ENCODE results near the gene CXorf38.

The CXorf38 gene, protein sequence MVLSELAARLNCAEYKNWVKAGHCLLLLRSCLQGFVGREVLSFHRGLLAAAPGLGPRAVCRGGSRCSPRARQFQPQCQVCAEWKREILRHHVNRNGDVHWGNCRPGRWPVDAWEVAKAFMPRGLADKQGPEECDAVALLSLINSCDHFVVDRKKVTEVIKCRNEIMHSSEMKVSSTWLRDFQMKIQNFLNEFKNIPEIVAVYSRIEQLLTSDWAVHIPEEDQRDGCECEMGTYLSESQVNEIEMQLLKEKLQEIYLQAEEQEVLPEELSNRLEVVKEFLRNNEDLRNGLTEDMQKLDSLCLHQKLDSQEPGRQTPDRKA

DNA sequence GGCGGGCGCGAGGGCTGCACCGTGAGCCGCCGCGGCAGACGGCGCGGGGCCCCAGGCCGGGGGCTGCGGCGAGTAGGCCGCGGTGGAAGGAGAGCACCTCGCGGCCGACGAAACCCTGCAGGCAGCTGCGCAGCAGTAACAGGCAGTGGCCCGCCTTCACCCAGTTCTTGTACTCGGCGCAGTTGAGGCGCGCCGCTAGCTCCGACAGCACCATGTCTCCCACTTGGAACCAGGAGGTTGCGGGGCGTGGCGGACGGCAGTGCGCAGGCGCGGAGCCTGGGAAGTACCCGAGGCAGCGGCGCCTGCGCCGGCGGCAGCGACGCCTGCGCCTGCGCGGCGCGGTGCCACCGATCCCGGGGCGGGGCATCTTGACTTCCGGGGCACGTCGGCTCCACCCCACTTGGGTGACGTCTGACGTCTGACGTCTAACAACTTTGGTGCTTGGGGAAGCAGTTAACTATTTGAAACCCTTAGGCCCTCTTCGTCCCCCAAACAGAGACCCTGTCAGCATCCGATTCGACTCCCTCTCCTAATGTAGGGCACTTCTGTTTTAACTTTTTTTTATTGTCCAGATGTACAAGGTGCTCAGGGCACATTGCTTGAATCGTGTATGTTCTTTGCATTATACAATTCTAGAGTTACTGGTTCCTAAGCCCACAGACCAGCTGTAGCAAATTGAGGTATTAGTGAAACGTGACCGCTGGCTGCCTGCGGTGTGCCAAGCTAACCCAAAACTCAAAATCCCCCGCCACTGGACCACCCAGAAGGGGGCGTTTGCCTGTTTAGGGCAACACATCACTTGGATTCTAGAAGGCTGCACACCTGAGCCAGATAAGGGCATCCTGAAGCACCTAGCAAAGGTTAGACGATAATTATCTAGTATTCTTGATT lies at the start of gene CXorf38:
CXorf38 (minus strand) TSS at position 255 of the 891 bp plus-strand sequence; CDS start at position 214, 41 bp downstream.
- DNase-seq = peak; percentile 94

GRCh38 chrX:40694802-40695201 lies 47.4 kb upstream of the CXorf38 start:
- DNase-seq = no peak

- no peak for DNase-seq
Observed at GRCh38 chrX:40688929-40689328, 41.6 kb upstream of the CXorf38 start.

DNA sequence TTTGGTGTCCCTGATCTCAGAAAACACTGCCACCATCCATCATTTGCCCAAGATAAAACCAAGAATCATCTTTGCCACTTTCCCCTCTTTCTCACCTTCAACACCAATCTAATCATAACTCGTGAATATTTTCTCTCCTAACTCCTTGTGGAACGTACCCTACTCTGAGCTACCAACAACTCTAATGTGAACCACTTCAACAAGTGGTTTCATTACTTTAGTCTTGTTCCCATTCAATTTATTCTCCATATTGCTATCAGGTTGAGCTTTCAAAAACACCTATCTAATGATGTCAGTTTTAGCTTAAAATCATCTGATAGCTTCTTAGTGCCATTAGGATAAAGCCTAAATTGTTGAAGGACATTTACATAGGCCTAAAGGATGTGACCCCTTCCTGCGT lies 39.8 kb upstream of the CXorf38 start:
- DNase-seq = no peak

DNA sequence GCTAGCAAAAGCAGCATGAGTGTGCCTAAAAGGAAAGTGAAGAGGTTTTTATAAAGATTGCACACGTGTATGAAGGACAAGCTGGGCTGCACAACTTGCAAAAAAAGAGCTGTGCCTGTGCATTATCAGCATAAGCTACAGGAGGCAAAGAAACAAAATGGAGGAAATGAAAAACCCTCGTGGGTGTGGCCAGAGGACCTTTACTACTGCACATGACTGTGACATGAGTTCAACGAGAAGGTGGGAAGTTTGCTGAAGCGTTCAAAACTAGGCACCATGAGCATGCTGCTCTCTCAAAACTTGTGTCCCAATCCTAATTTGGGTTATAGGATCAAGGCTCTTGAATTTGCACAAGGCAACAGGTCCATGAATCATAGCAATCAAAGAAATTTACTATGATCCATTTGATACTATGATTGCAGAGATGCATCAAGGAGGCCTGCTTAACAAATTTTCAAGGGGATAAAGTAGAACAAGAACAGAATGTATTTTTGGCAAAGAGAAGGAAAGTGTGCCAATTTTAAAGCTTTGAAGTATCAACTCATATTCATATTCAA lies 38.1 kb upstream of the CXorf38 start:
- DNase-seq = no peak

- DNase-seq = no peak
Observed at GRCh38 chrX:40684092-40684491, 36.7 kb upstream of the CXorf38 start.

DNA sequence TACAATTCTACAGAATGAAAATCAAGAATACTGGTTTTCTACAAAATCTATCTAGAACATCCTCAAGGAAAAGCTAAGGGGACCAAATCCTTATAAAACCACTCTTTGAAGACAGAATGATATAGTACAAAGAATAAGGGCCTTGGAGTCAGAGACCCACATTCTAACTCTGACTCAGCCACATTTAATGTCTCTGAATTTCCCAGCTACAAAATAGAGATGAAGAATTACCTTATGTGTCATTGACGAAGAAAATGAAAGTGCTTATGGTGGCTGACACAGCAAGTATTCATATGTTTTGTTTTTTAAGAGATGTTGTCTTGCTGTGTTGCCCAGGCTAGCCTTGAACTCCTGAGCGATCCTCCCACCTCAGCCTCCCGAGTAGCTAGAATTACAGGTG lies 35.9 kb upstream of the CXorf38 start:
- no peak for DNase-seq

DNA sequence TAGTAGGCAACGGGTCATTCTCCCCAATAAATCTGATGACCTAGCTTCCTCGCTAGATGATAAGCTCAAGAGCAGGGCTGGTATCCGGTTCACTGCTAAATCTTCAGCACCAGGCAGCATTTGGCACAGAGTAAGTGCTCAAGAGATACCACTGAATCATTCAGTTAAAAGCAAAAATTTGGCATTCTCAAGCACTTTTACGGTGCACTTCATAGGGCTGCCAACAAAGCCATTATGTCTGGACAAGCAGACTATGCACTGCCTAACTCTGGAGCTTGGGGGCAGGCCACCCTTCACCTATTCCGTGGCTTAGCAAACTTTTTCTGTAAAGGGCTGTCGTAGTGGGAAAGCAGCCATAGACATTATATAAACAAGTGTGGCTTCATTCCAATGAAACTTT lies 23.8 kb upstream of the CXorf38 start:
- DNase-seq = no peak

- no peak for DNase-seq
Observed at GRCh38 chrX:40663880-40664630, 16.7 kb upstream of the CXorf38 start.

GRCh38 chrX:40663078-40663740 lies 15.8 kb upstream of the CXorf38 start:
- DNase-seq = no peak

- no peak for DNase-seq
Observed at GRCh38 chrX:40661489-40661888, 14.1 kb upstream of the CXorf38 start.

DNA sequence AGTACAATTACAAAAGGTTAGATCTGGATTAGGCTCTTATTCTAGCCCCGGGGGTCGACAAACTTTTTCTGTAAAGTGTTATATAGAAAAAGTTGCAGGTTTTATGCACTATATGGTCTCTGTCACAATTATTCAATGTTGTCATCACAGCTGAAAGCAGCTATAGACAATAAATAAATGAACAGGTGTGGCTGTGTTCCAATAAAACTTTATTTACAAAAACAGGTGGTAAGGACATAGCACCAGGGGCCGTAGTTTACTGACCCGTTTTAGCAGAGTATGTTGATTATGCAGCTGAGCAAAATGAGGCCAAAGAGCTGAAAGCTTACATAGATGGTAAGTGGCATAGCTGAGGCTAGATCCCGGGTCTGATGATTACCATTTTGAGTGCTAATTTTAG lies 13.0 kb upstream of the CXorf38 start:
- no peak for DNase-seq

- no peak for DNase-seq
Observed at GRCh38 chrX:40653535-40653934, 6.2 kb upstream of the CXorf38 start.

GRCh38 chrX:40652664-40653063 lies 5.3 kb upstream of the CXorf38 start:
- DNase-seq = no peak

DNA sequence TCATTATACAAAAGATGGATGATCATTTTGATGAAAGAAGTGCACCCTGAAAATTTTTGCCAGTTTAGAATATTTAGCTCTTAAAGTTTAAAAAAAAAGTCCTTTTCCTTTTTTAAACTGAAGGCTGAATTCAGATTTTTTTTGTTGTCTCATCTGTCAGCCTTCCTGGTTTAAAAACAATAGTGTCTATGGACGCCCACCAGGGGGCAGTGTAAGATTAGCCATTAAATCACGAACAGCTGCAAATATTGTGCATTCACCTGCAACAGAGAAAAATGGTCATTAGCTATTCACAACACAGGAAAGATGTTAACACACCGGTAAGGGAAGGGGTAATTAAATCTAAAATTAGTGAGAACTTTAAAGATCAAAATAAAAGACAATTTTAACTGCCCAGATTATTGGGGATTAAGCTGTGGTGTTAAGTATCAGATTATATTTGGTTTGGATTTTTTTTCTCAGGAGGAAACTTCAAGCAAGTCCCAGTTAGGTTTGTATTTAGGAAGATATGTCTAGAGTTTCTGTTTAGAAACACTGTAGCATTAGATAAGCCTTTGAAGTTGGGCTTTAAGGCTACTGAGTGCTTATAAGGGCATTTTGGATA lies 4.4 kb upstream of the CXorf38 start:
- peak; percentile 6 for DNase-seq

DNA sequence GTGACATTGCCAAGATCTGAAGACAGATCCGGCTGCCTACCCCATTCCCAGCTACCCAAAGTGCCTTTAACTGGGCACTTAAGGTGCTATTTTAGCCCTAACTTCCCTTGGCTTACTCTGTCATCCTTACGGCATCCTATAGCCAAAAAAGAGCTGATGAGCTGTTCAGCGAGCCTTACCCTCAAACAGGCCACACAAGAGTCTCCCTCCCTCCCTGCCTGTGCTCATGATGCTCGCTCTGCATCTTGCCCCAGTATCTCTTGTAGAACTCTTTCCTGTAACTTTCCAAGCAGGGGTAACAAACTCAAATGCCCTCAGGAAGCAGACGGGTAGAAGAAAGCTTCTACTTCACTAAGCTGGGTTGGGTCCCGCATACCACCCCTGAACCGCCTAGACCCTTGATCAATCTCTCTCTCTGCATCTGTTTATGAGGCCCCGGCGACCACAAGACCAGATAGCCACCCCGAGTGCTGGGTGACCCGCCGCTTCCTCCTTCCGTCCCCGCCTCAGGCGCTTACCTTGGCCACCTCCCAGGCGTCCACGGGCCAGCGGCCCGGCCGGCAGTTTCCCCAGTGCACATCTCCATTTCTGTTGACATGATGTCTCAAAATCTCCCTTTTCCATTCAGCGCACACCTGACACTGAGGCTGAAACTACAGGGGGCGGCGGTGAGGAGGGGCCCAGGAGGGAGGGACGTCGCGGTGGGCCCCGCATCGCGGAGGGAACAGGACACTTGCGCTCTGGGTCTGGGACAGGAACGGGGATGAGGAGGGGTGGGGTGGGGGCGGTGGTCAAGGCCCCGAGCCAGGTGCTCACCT lies 663 bp downstream of the CXorf38 start:
- no peak for DNase-seq

DNA sequence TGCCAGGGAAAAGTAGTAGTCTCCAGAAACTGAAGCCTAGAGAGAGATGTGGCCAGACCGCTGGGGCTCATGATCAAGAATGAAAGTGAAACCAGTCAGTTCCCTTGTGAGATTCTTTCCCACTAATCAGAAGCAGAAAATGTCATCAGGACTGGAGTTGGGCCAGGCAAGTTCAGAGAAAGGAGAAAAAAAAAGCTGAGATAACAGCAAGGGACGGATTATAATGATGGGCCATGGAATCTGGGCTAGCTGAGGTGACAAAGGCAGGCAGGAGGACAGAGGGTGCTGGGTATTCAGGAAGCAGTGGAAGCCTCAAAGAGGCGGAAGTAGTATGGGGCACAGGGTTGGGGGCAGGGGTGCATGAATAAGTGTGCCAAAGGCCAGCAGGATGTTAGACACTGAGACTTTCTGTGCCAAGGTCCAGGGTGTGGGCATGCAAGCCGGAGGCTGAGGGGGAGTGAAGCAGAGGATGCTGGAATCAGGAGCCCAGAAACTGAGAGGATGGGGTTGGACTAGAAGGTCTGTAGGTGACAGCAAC lies 2.5 kb downstream of the CXorf38 start:
- peak; percentile 47 for DNase-seq

DNA sequence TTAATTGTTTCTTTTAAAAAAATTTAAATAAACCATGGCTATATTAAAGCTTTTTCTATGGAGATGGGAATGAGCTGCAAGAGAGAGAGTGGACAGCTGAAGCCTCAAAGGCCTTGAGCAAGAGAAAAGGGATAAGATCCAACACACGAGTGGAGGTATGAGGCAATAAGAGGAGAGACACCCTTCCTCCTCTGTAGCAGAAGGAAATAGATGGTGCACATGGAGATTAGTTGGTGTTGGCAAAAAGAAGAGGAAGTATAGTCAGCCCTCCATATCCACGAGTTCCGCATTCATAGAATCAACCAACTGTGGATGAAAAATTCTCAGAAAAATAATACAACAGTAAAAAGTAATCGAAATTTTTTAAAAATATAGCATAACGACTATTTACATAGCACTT lies 3.2 kb downstream of the CXorf38 start:
- peak; percentile 63 for DNase-seq

DNA sequence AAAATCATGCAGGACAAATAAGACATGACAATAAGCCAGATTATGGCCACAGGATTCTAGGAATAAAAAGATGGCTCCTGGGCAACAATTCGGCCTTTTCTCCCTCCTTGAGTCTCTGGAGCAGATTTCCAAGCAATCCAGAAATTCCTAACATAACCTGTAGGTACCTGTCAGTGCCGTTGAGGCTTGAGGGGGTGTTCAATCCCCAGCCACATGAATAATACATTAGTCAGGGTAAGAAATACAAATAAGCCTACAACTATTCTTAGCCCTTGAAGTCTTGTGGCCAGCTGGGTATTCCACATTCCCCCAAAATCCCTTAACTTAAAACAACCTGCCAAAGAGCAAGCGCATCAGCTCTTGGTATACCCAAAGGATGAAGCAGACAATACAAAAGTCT lies 9.7 kb downstream of the CXorf38 start:
- DNase-seq = no peak

DNA sequence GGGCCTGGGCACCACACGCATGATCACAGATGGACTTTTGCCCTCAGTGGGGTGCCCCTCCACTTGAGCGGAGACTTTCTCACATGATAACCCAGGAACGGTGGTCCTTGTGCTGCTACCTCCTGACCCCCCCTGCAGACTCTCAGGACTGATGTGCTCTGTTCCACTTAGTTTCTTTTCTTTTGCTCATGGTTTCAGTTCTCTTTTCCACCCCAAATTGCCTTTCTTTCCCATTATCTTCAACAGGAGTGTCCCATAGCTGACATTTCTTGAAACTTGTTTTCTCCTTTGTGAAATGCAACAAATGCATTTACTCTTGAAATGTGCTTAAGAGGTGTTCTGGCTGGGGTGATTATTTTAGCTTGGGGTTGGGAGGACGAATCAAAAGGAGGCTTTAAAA lies 15.2 kb downstream of the CXorf38 start:
- no peak for DNase-seq

DNA sequence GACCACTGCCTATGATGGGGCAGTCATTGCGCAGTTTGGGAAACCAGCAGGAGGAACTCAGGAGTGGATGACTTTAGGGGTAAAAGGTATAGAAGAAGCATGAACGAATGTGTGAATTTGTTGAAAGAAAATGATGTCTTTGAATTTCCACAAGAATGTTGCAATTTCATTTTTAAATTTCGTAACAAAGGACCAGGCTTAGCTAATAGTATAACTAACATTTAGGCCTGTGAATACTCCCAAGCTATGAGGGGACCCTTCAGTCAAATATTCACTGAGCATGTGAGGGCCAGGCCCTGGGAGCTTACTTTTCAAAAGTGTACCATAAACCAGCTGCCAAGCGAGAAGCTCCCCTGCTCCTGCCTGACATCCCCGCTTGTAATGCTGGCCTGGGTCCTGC lies 18.9 kb downstream of the CXorf38 start:
- no peak for DNase-seq

All from GDM1 (cell line).